Breast epithelium (tissue), 4 donors: ENCODE results near the gene CABP2. TPM values are rescaled to one million over a fixed set of nuclear protein-coding genes. Genes with fewer than 3 reads are reported as not detected.

Experiments
- DNase-seq, 2 donors: peaks; one replicate each; pipeline ENCODE4 v3.0.0-alpha.2; 2019; ENCODE audit warnings: low spot score in 2 of 2
- H3K27ac ChIP-seq, 2 donors: fragments of 200-600 bp; sonication (generic) in 1 of 2; one replicate each; pipeline ENCODE4 v1.5.1; 2016 to 2019; ENCODE audit warnings: mild to moderate bottlenecking in 1 of 2
- H3K27me3 ChIP-seq, 2 donors: fragments of 200-600 bp; sonication (generic) in 1 of 2; one replicate each; pipeline versions ENCODE4 v1.5.1 to v1.6.0; 2017 to 2019; ENCODE audit warnings: control low read depth in 1 of 2, mild to moderate bottlenecking in 1 of 2
- H3K36me3 ChIP-seq: fragments of 200-600 bp; one replicate; pipeline ENCODE4 v1.5.1; 2019
- H3K4me1 ChIP-seq, 2 donors: fragments of 200-600 bp; sonication (generic); one replicate each; pipeline ENCODE4 v1.5.1; 2016 to 2019; ENCODE audit warnings: control low read depth in 1 of 2
- H3K4me3 ChIP-seq, 3 donors: fragments of 200-600 bp; sonication (generic); 1 replicate in 2 of 3; 2 replicates in 1 of 3; pipeline ENCODE4 v1.5.1; 2016 to 2019; ENCODE audit warnings: mild to moderate bottlenecking in 3 of 3, moderate library complexity in 2 of 3
- H3K9me3 ChIP-seq, 2 donors: fragments of 200-600 bp; sonication (generic) in 1 of 2; one replicate each; pipeline ENCODE4 v1.5.1; 2016 to 2019; ENCODE audit warnings: control low read depth in 1 of 2
- CTCF ChIP-seq, 3 donors: fragments of 450-650 bp; IDR thresholded peaks; one replicate each; pipeline ENCODE4 v1.5.1; 2016 to 2017; ENCODE audit warnings: antibody characterized with exemption in 3 of 3, mild to moderate bottlenecking in 3 of 3, moderate library complexity in 3 of 3
- POLR2A ChIP-seq: fragments of 450-650 bp; IDR thresholded peaks from one replicate; pipeline ENCODE4 v1.6.1; 2016; ENCODE audit warnings: antibody characterized with exemption, mild to moderate bottlenecking, moderate library complexity
- POLR2AphosphoS5 ChIP-seq, 3 donors: sonication (generic); formaldehyde crosslinking; IDR thresholded peaks; one replicate each; pipeline ENCODE4 v1.6.1; 2017; ENCODE audit warnings: antibody characterized with exemption in 3 of 3
- intact Hi-C: fragments of 100-400 bp; cut with DNase I; formaldehyde crosslinking; loops from one replicate; pipeline ENCODE4 v1.15.1; 2023; ENCODE audit warnings: low total_unique reads
- total RNA-seq, 3 donors: library from RNA; depleted of rRNA; stranded (reverse); fragments of >200 nt; gene quantifications; one replicate each; pipeline ENCODE4 v1.1.0, GENCODE V29; 2016

Gene CABP2
- total RNA-seq, 3 donors from 2014 or later, result not detected

DNA sequence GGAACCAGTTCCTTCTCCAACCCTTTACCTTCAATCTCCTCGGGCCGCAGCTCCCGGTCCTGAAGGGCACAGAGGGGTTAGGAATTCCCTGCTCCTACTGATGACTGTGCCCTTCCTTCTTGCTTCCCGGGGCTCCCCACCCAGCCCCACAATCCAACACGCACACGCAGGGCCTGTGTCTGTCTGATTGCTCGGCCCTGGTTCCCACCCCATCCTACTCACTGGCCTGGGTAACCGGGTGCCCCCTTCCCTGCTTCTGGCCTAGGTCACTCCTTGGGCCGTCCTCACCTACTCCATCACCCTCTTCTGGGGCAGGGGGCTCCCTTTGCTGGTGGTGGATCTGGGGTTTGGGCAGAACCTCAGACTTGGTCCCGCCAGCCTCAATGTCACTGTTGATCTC is 1.3 kb downstream of the CABP2 start:
- intact Hi-C loops, result loop anchor here (5.0 kb wide), 1 partner anchor 1710 kb away; no protein-coding TSS in a partner anchor
- TF ChIP-seq POLR2A (no peak), CTCF (IDR thresholded peaks at IDR 0.05) (no peak), POLR2AphosphoS5 (IDR thresholded peaks at IDR 0.05) (no peak)
- peaks cover 0 to 8% of the 10 kb centered on the region in 2 donors for H3K27me3 ChIP-seq

DNA sequence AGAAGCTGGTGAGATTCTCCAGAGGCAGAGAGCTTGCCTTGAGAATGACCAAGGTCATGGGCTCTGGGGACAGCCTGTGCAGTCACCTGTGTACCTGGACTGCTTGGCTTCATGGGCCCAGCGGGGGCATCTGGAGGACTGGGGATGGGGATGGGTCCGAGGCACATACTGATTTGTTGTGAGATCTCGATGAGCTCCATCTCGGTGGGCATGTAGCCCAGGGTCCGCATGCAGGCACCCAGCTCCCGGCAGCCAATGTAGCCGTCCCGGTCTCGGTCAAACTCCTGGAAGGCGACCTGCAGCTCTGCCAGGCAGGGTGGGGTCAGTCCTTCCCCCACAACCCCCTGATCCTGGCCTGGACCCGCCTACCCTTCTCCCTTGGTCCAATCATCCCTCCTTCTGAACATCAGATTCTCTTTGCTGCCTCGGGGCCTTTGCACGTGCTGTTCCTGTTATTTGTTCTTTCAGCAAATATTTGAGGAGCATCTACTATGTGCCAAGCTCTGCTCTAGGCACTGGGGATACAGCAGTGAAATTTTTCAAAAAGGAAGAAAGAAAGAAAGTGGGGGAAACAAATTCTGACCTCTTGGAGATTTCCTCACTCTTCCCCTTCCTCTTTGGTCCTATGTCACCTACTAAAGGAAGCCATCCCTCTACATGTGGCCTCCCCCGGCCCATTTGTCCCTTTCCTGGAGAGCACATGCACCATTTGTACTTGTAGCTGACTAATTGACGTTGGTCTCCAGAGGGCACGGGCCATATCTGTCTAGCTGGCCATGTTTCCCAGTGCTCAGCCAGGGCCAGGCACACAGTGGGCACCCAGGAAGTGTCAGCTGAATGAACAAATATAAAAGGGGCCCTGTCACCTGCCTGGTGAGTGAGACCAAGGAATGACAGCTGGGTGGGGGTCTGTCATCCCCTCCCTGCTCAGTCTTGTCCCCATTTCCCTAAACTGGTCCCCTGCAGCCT is 2.1 kb downstream of the CABP2 start:
- Histone ChIP-seq H3K4me3 (no peak overlapping the region), H3K27ac (no peak overlapping the region), H3K9me3 (no peaks in the 10 kb centered on the region), H3K4me1 (no peaks in the 10 kb centered on the region), H3K36me3 (no peaks in the 10 kb centered on the region), H3K27me3 (peaks cover 0 to 8% of the 10 kb centered on the region in 2 donors)
- no peak for DNase-seq
- intact Hi-C loops, result loop anchor here (5.0 kb wide), 1 partner anchor 1709 kb away; no protein-coding TSS in a partner anchor
- TF ChIP-seq CTCF (IDR thresholded peaks at IDR 0.05) (no peak), POLR2A (no peak), POLR2AphosphoS5 (IDR thresholded peaks at IDR 0.05) (no peak)

More for the DNA sequence above, 1.3 kb downstream of the CABP2 start:
- no peaks in the 10 kb centered on the region for H3K9me3 ChIP-seq
- H3K27ac ChIP-seq, result no peak overlapping the region
- no peaks in the 10 kb centered on the region for H3K4me1 ChIP-seq
- no peaks in the 10 kb centered on the region for H3K36me3 ChIP-seq
- DNase-seq, result no peak
- H3K4me3 ChIP-seq, result no peak overlapping the region

- Histone ChIP-seq H3K36me3 (no peaks in the 10 kb centered on the region), H3K27ac (no peak overlapping the region), H3K4me1 (no peaks in the 10 kb centered on the region), H3K27me3 (peaks cover 0 to 8% of the 10 kb centered on the region in 2 donors), H3K4me3 (no peak overlapping the region), H3K9me3 (no peaks in the 10 kb centered on the region)
- intact Hi-C loops, result loop anchor here (5.0 kb wide), 1 partner anchor 1707 kb away; no protein-coding TSS in a partner anchor
- no peak for DNase-seq
- no peak for TF ChIP-seq POLR2A
- TF ChIP-seq POLR2AphosphoS5 (IDR thresholded peaks at IDR 0.05), result no peak
- no peak for TF ChIP-seq CTCF (IDR thresholded peaks at IDR 0.05)
These were observed 3.5 kb downstream of the CABP2 start for GRCh38 chr11:67519726-67520125.

GRCh38 chr11:67517784-67518552 is 5.3 kb downstream of the CABP2 start:
- no peak overlapping the region for H3K4me3 ChIP-seq
- H3K9me3 ChIP-seq, result no peaks in the 10 kb centered on the region
- no peak overlapping the region for H3K27ac ChIP-seq
- DNase-seq, result no peak
- no peaks in the 10 kb centered on the region for H3K4me1 ChIP-seq
- intact Hi-C loops, result no loop called here
- no peaks in the 10 kb centered on the region for H3K36me3 ChIP-seq
- TF ChIP-seq POLR2AphosphoS5 (IDR thresholded peaks at IDR 0.05) (no peak), CTCF (IDR thresholded peaks at IDR 0.05) (no peak), POLR2A (no peak)
- no peaks in the 10 kb centered on the region for H3K27me3 ChIP-seq
